Neural cell (in vitro differentiated cells): ENCODE data around the gene SGCE.

Experiments used
- EP300 ChIP-seq: fragments of 450-650 bp; conservative IDR thresholded peaks from 2 replicates; pipeline ENCODE4 v1.6.1; 2014; ENCODE audit warnings: antibody characterized with exemption, mild to moderate bottlenecking, moderate library complexity; ENCODE audit not compliant: poor library complexity, severe bottlenecking
- EZH2 ChIP-seq: fragments of 200-600, 300-800 bp; shearing (Covaris generic), sonication (generic); IDR thresholded peaks from 2 replicates; pipeline ENCODE4 v1.6.1; 2014; ENCODE audit warnings: antibody characterized with exemption, low read length, borderline replicate concordance, mild to moderate bottlenecking; ENCODE audit not compliant: insufficient read depth, poor library complexity, severe bottlenecking
- RAD21 ChIP-seq: fragments of 450-650 bp; conservative IDR thresholded peaks from 2 replicates; pipeline ENCODE4 v1.6.1; 2014; ENCODE audit warnings: antibody characterized with exemption, mild to moderate bottlenecking, moderate library complexity
- SMC3 ChIP-seq: fragments of 450-650 bp; conservative IDR thresholded peaks from 2 replicates; pipeline ENCODE4 v1.6.1; 2014; ENCODE audit warnings: antibody characterized with exemption, mild to moderate bottlenecking, moderate library complexity; ENCODE audit not compliant: poor library complexity
- TF ChIP-seq, protein P1 (sequence below): fragments of 450-650 bp; IDR thresholded peaks from 2 replicates; pipeline ENCODE4 v1.5.1; 2014; ENCODE audit warnings: antibody characterized with exemption, mild to moderate bottlenecking, moderate library complexity; ENCODE audit not compliant: poor library complexity, severe bottlenecking

- TF ChIP-seq RAD21: no peak
- TF ChIP-seq EZH2: no peak
- TF ChIP-seq SMC3: no peak
- TF ChIP-seq, protein P1, sequence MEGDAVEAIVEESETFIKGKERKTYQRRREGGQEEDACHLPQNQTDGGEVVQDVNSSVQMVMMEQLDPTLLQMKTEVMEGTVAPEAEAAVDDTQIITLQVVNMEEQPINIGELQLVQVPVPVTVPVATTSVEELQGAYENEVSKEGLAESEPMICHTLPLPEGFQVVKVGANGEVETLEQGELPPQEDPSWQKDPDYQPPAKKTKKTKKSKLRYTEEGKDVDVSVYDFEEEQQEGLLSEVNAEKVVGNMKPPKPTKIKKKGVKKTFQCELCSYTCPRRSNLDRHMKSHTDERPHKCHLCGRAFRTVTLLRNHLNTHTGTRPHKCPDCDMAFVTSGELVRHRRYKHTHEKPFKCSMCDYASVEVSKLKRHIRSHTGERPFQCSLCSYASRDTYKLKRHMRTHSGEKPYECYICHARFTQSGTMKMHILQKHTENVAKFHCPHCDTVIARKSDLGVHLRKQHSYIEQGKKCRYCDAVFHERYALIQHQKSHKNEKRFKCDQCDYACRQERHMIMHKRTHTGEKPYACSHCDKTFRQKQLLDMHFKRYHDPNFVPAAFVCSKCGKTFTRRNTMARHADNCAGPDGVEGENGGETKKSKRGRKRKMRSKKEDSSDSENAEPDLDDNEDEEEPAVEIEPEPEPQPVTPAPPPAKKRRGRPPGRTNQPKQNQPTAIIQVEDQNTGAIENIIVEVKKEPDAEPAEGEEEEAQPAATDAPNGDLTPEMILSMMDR: no peak
- no peak for TF ChIP-seq EP300
These were observed 45.6 kb upstream of the SGCE start for GRCh38 chr7:94701555-94701973.
